GM13977 (cell line): ENCODE data around the gene ADAMTS10.
"Not testable (repeated sequence)": the region's sequence is repeated elsewhere in the genome, so short reads cannot be mapped to it uniquely, and the experiment has no call there.

Source experiments
- DNase-seq: peaks from one replicate; pipeline ENCODE4 v3.0.0; 2012; ENCODE audit warnings: low spot score
- CTCF ChIP-seq: IDR thresholded peaks from 2 replicates; pipeline ENCODE4 v1.5.1; 2012; ENCODE audit warnings: mild to moderate bottlenecking, control low read depth; ENCODE audit not compliant: insufficient read depth; ENCODE audit errors: extremely low read depth, missing control alignments
- in situ Hi-C: fragments of 300-500 bp; cut with MboI; formaldehyde crosslinking; loops from one replicate; pipeline ENCODE4 v1.12.0; 2022; ENCODE audit warnings: low sequenced_read_pairs, low pct_unique_long_range_greater_than_20kb, mixed read lengths, inconsistent platforms; ENCODE audit not compliant: unreplicated experiment

The ADAMTS10 gene

GRCh38 chr19:8573316-8573715 lies 37.2 kb downstream of the ADAMTS10 start:
- in situ Hi-C loops: no loop called here
- TF ChIP-seq CTCF: no peak
- no peak for DNase-seq

DNA sequence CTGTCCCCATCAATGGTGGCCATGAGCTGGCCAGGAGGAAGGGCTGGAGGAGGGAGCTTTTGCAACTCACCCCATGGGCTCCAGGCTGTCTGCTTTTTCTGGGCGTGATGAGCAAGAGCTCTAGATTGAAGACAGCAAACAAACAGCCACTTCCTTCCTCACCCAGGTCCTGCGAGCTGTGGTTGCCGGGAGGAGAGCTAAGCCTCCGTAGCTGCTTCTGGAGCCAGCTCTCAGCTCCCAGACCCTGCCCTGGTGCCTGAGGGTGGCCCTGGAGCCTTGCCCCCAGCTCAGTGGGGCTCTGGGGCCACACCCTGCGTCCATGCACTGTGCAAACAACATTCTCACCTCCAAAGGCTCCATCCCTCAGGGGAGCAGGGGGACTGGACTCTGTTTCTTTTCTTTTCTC lies 39.5 kb downstream of the ADAMTS10 start:
- no peak for DNase-seq
- in situ Hi-C loops: no loop called here
- TF ChIP-seq CTCF: no peak

DNA sequence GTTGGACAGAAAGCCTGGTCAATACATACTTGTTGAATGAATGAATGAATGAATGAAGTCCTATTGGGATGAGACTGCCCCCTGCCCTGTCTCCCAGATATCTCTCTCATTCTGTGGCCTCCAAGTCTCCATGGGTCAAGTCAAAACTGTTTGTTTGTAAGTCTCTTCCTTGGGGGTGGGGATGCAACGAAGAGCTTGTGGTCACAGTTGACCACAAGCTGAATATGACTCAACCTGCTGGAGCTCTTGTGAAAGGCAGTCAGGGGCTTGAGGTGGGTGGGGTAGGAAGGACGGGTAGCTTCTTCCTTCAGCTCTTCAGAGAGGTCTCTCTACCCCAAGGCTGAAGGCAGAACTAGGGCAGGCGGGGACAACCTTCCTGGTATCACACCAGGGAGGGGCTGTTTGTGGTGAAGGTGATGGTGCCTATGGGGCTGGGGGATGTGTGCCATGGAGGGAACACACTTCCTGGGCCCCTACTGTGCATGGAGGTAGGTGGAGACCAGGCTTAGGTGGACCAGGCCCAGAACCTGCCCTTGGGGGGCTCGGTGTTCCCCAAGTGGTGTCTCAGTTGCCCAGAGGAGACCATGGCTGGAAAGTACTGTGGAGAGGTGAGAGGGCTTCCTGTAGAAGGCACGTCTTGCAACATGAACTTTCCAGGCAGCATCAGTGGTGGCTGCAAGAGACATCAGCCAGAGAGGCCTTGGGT lies 41.3 kb downstream of the ADAMTS10 start:
- in situ Hi-C loops: no loop called here
- no peak for TF ChIP-seq CTCF
- DNase-seq: peak; percentile 87

- in situ Hi-C loops: no loop called here
- TF ChIP-seq CTCF: no peak
- DNase-seq: no peak
Measured at GRCh38 chr19:8567522-8568172, 42.9 kb downstream of the ADAMTS10 start.

GRCh38 chr19:8566855-8567254 lies 43.7 kb downstream of the ADAMTS10 start:
- TF ChIP-seq CTCF: no peak
- in situ Hi-C loops: no loop called here
- no peak for DNase-seq

- in situ Hi-C loops, DNase-seq: not testable (repeated sequence)
Measured at GRCh38 chr19:8564866-8565265, 45.6 kb downstream of the ADAMTS10 start.

- no peak for DNase-seq
- no peak for TF ChIP-seq CTCF
- in situ Hi-C loops: no loop called here
Measured at GRCh38 chr19:8561075-8561764, 49.3 kb downstream of the ADAMTS10 start.
